Activated CD4-positive, alpha-beta T cell treated with anti-CD3 and anti-CD28 coated beads, Interleukin-2, Interleukin-4, amounts not matched to agents 100 ng/mL and 50 ng/mL, durations not matched to agents 16 hours and 8 hours (primary cell): ENCODE measurements around the gene MUL1.
"Not testable (repeated sequence)": the region's sequence is repeated elsewhere in the genome, so short reads cannot be mapped to it uniquely, and the experiment has no call there.

Experiments
- DNase-seq: peaks from one replicate; pipeline ENCODE4 v3.0.0-alpha.2; 2020; ENCODE audit warnings: low spot score

The MUL1 gene

GRCh38 chr1:20511518-20512428 is 3.8 kb upstream of the MUL1 start:
- no peak for DNase-seq

- no peak for DNase-seq
These were observed 440 bp upstream of the MUL1 start for GRCh38 chr1:20508411-20508771.

- DNase-seq: no peak
These were observed 745 bp downstream of the MUL1 start for GRCh38 chr1:20507248-20507563.

DNA sequence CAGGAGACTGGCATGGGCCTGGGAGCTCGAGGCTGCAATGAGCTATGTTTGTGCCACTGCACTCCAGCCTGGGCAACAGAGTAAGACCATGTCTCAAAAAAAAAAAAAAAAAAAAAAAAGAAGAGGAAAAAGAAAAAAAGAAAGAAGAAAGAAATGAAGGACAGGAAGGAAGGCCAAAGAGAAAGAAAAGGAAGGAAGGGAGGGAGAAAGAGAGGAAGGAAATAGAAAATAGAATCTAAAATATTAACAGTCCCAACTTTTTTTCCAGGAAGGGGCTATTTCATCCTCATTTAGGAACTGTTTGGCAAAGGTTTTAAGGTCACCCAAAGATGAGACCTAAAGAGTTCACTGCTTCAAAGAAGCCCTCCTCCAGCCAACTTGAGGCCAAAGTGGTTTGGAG is 2.5 kb downstream of the MUL1 start:
- no peak for DNase-seq

- no peak for DNase-seq
These were observed 7.2 kb downstream of the MUL1 start for GRCh38 chr1:20500716-20501115.

DNA sequence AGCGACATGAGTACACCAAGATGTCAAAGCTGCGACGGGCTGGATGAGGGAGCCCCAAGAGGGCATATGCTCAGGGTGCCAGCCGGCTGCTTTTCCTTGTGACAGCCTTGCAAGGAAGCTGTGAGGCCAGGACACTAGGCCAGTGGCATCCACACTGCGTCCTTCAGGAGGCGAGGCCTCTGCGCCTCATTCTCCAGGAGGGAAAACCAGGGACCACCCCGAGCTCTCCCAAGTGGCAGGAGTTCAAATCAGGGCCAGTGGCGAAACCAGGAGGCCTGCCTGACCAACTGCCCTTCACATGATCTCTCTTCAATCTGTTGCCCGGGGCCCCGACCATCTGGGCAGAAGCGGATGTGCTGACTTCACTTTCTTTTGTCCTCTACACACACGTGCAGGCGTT is 8.2 kb downstream of the MUL1 start:
- DNase-seq: no peak

- DNase-seq: no peak
These were observed 8.8 kb downstream of the MUL1 start for GRCh38 chr1:20499105-20499504.

DNA sequence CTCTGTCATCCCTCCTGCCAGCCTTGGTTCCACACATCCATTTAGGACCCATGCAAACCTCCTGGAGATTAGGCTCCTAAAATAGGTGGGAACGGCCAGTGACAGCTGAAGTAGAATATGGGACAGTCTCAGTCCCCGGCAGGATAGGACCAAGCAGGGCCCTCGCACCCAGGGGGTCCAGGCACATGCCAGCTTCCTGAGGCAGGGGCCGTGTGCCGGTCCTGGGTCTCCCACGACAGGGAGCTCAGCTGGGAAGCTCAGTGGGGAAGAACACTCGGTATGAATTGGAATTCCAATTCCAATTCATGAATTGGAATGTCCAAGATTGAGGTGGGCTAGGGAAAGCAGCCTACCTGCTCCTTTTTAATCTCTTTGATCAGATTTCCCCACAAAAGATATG is 9.8 kb downstream of the MUL1 start:
- DNase-seq: no peak

GRCh38 chr1:20497506-20497905 is 10.4 kb downstream of the MUL1 start:
- no peak for DNase-seq

- DNase-seq: not testable (repeated sequence)
These were observed 11.1 kb downstream of the MUL1 start for GRCh38 chr1:20496725-20497383.

GRCh38 chr1:20496241-20496661 is 11.7 kb downstream of the MUL1 start:
- peak; percentile 52 for DNase-seq

DNA sequence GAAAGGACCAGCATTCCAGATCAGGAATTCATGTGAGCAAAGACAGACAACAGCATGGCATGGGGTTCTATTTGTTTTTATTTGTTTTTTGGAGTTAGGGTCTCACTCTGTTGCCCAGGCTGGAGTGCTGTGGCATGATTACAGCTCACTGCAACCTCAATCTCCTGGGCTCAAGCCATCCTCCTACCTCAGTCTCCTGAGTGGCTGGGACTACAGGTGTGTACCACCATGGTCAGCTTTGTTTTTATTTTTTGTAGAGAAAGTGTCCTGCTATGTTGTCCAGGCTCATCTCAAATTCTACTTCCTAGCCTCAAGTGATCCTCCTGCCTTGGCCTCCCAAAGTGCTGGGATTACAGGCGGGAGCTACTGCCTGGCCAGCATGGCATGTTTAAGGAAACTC is 12.3 kb downstream of the MUL1 start:
- no peak for DNase-seq

GRCh38 chr1:20494609-20495311 is 13.2 kb downstream of the MUL1 start:
- no peak for DNase-seq

- peak; percentile 79 for DNase-seq
These were observed 13.9 kb downstream of the MUL1 start for GRCh38 chr1:20493839-20494608.

- DNase-seq: no peak
These were observed 14.6 kb downstream of the MUL1 start for GRCh38 chr1:20493309-20493708.

- no peak for DNase-seq
These were observed 15.2 kb downstream of the MUL1 start for GRCh38 chr1:20492751-20493150.

DNA sequence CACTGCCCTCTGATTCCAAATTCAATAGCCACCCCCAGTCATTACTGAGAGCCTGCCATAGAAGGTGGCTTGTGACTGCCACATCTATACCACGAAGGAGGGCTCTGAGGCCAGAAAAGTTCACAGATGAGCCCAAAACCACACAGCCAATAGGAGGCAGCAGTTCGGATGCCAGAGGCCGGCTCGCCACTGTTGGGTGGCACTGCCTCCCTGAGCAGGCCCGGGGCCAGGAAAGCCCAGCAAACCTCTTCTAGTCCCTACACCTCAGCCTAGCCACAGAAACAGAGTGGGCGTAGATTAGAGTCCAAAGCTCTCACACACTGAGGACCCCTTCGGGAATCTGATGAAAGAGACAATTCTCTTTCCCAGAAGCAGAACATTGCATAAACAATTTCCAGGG is 16.1 kb downstream of the MUL1 start:
- DNase-seq: no peak

- DNase-seq: no peak
These were observed 16.8 kb downstream of the MUL1 start for GRCh38 chr1:20491178-20491577.

- DNase-seq: no peak
These were observed 20.7 kb downstream of the MUL1 start for GRCh38 chr1:20487236-20487590.

DNA sequence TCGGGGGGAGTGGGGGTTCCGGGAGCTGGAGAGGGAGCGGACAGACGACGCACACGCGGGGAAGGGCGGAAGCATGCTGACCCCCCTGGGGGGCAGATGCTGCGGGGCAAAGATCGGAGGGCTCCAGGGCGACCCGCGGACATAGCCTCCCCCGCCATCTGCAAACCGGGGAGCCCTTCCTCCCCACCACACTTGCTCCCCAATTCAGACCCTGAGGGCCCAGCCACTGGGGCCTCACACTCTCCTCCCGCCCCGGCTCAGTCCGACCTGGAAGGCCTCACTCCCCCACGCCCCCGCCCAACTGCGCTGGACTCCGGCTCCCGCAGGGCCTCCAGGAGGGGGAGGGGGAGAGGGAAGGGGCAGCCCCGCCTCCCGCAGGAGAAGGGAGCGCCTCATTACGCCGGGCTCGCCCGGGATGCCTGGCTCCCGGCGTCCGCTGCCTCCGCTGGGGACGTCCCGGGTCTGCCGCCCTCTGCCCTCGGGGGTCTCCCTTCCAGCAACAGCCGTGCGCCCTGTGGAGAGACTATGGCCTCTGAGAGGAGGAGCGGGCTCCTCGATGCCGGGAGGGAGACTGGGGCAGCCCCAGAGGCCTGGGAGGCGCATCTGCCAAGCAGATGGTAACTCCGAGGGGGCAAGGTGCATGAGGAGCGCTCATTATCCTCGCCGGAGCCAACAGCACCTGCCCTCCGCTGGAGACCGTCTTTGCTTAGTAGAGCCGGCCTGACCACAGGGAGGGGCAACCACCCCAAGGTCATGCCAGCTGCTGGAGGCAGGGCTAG is 21.3 kb downstream of the MUL1 start:
- no peak for DNase-seq
